Panc1 (cell line): ENCODE data around the gene SMTNL1. TPM values are rescaled to one million over a fixed set of nuclear protein-coding genes. Genes with fewer than 3 reads are reported as not detected.
A peak's percentile ranks its signal among the peaks of the same experiment; 100 is the strongest.

Experiments
- ATAC-seq: fragments of 200-7000 bp; cut with Tn5 transposase; 2 replicates; pipeline ENCODE4 v1.9.1; 2020; ENCODE audit warnings: mild to moderate bottlenecking, moderate library complexity
- BruUV-seq: library from RNA; stranded (reverse); fragments of 400-500 nt; replicated peaks from 2 replicates; lab custom pipeline; 2021; lab: Mats Ljungman, UMichigan
- CTCF ChIA-PET: fragments of 300-600 bp; sonication (Branson Sonifier 250); formaldehyde crosslinking; loops from one replicate; lab custom pipeline; 2022; ENCODE audit warnings: antibody characterized with exemption; lab: Charles Lee
- POLR2A ChIA-PET: fragments of 300-600 bp; sonication (Branson Sonifier 250); formaldehyde crosslinking; loops from one replicate; lab custom pipeline; 2022; ENCODE audit warnings: antibody characterized with exemption; lab: Charles Lee
- DNase-seq: peaks from one replicate; pipeline ENCODE4 v3.0.0-alpha.2; 2010; ENCODE audit warnings: low read depth, low spot score
- H3K27ac ChIP-seq: 2 replicates; pipeline ENCODE4 v1.5.1; 2011; ENCODE audit warnings: mild to moderate bottlenecking, low read length, inconsistent platforms
- H3K27me3 ChIP-seq: fragments of 200-500 bp; sonication (Bioruptor generic); 2 replicates; pipeline ENCODE4 v1.6.0; 2014; ENCODE audit warnings: low read length, inconsistent platforms; ENCODE audit not compliant: control insufficient read depth, insufficient read depth
- H3K36me3 ChIP-seq: fragments of 200-500 bp; sonication (Bioruptor generic); 2 replicates; pipeline ENCODE4 v1.5.1; 2014; ENCODE audit warnings: inconsistent platforms, mild to moderate bottlenecking, low read length, moderate library complexity; ENCODE audit not compliant: control insufficient read depth, insufficient read depth
- H3K4me1 ChIP-seq: 2 replicates; pipeline ENCODE4 v1.5.1; 2011; ENCODE audit warnings: inconsistent platforms, mild to moderate bottlenecking, low read length, moderate library complexity; ENCODE audit not compliant: control insufficient read depth, insufficient read depth
- H3K4me3 ChIP-seq, 2 experiments: 2 replicates each; pipeline ENCODE4 v1.5.1; 2011 to 2012; ENCODE audit warnings: low read depth in 2 of 2, low read length in 2 of 2, mild to moderate bottlenecking in 2 of 2, inconsistent platforms in 1 of 2, moderate library complexity in 1 of 2
- H3K9me3 ChIP-seq: fragments of 200-500 bp; sonication (Bioruptor generic); 2 replicates; pipeline ENCODE4 v1.5.1; 2014; ENCODE audit warnings: low read depth, mild to moderate bottlenecking, inconsistent platforms, low read length, moderate library complexity; ENCODE audit not compliant: control insufficient read depth, insufficient read depth
- POLR2AphosphoS5 ChIP-seq: IDR thresholded peaks from 2 replicates; pipeline ENCODE4 v1.6.1; 2012; ENCODE audit warnings: mild to moderate bottlenecking, low read depth, low read length, moderate library complexity
- REST ChIP-seq, 2 experiments: IDR thresholded peaks; 2 replicates each; pipeline ENCODE4 v1.6.1; 2011 to 2012; ENCODE audit warnings: low read depth in 2 of 2, control low read depth in 1 of 2, low read length in 1 of 2, mild to moderate bottlenecking in 1 of 2, moderate library complexity in 1 of 2; ENCODE audit not compliant: insufficient read depth in 1 of 2
- SIN3A ChIP-seq: IDR thresholded peaks from 2 replicates; pipeline ENCODE4 v1.6.1; 2012; ENCODE audit warnings: low read depth, mild to moderate bottlenecking, low read length, moderate library complexity, borderline replicate concordance; ENCODE audit not compliant: insufficient read depth
- TCF7L2 ChIP-seq: IDR thresholded peaks from 2 replicates; pipeline ENCODE4 v1.6.1; 2011; ENCODE audit warnings: mild to moderate bottlenecking, low read depth, low read length, inconsistent platforms
- in situ Hi-C: cut with HindIII; loops from 2 replicates; pipeline ENCODE4 v1.10.0; 2016; ENCODE audit warnings: low sequenced_read_pairs, low pct_unique_long_range_greater_than_20kb
- intact Hi-C: fragments of 100-400 bp; cut with micrococcal nuclease; formaldehyde crosslinking; loops from one replicate; pipeline ENCODE4 v1.10.0; 2022; ENCODE audit not compliant: unreplicated experiment
- total RNA-seq: library from RNA; stranded (reverse); gene quantifications from one replicate; pipeline ENCODE4 v1.2.1, GENCODE V29; 2021; ENCODE audit not compliant: unreplicated experiment
- TF ChIP-seq, protein P1 (sequence below): fragments of 450-650 bp; IDR thresholded peaks from 2 replicates; pipeline ENCODE4 v1.5.1; 2017; ENCODE audit warnings: mild to moderate bottlenecking

The SMTNL1 gene
- total RNA-seq, 1 experiment from 2014 or later: not detected

DNA sequence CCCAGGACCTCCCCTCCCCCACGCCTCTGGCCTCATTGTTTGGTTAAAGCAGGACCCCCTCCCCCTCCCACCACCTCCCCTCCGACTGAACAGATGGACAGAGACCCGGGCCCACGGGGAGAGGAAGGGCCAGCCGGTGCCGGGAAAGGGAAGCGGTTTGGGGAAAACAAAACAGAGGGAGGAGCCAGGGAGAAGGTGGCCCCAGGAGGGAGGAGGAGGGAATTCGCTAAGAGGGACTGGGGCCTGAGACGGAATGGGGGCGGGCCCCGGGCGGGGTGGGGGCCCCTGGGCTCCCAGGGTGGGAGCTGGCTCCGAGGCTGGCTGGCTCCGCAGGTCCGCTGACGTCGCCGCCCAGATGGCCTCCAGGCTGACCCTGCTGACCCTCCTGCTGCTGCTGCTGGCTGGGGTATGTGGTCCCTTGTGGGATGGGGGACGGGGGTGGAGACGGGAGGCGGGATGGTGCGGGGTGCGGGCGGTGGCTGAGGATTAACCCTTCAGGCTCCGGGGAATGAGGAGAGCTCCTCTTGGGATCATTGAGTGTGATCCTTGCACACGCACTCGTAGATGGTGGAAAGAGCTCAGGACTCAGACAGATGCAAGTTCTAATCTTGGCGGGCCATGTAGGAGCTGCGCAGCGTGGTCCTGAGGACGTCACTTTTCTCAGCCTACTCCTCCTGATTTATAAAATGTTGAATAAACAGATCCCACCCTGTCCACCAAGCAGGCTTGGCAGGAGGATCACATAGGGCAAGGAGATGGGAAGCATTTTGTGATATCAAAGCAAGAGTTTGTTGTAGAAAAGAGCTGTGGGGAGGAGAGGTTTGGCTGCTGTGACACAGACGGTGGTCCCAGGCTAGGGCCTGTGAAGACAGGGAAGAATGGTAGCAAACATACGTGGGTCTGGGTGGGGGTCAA is 60.8 kb downstream of the SMTNL1 start:
- ChIA-PET POLR2A (interaction anchor here (0.7 kb wide), 1 partner anchor 24 kb away, joined by 3 read pairs; no protein-coding TSS in a partner anchor), CTCF (interaction anchor here (0.6 kb wide), 1 partner anchor 778 kb away, joined by 4 read pairs; no protein-coding TSS in a partner anchor)
- no peaks in the 10 kb centered on the region for H3K9me3 ChIP-seq
- H3K27me3 ChIP-seq: no peaks in the 10 kb centered on the region
- no peaks in the 10 kb centered on the region for H3K4me1 ChIP-seq
- no peaks in the 10 kb centered on the region for H3K36me3 ChIP-seq
- no peak for TF ChIP-seq SIN3A
- TF ChIP-seq, protein P1, sequence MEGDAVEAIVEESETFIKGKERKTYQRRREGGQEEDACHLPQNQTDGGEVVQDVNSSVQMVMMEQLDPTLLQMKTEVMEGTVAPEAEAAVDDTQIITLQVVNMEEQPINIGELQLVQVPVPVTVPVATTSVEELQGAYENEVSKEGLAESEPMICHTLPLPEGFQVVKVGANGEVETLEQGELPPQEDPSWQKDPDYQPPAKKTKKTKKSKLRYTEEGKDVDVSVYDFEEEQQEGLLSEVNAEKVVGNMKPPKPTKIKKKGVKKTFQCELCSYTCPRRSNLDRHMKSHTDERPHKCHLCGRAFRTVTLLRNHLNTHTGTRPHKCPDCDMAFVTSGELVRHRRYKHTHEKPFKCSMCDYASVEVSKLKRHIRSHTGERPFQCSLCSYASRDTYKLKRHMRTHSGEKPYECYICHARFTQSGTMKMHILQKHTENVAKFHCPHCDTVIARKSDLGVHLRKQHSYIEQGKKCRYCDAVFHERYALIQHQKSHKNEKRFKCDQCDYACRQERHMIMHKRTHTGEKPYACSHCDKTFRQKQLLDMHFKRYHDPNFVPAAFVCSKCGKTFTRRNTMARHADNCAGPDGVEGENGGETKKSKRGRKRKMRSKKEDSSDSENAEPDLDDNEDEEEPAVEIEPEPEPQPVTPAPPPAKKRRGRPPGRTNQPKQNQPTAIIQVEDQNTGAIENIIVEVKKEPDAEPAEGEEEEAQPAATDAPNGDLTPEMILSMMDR: no peak
- TF ChIP-seq REST (IDR thresholded peaks at IDR 0.05; ENCODE audit: insufficient read depth in 1 of 2, low read depth in 2 of 2, low read length in 1 of 2): no peak
- no peak for TF ChIP-seq POLR2AphosphoS5
- TF ChIP-seq TCF7L2: no peak
- no peak overlapping the region for H3K27ac ChIP-seq
- no TSS peak for BruUV-seq
- peak; percentile 64 for ATAC-seq
- H3K4me3 ChIP-seq: peak overlapping the region; percentile 15 to 16; a peak in 3 of 4 replicates
- in situ Hi-C loops (no loop called here), intact Hi-C loops (no loop called here)
- no peak for DNase-seq

- no TSS peak for BruUV-seq
Observed at GRCh38 chr11:57598831-57599155, 61.4 kb downstream of the SMTNL1 start.

More at GRCh38 chr11:57598831-57599155, 61.4 kb downstream of the SMTNL1 start:
- Histone ChIP-seq H3K4me3 (no peak overlapping the region), H3K36me3 (no peaks in the 10 kb centered on the region), H3K9me3 (no peaks in the 10 kb centered on the region), H3K27me3 (no peaks in the 10 kb centered on the region), H3K27ac (no peak overlapping the region), H3K4me1 (no peaks in the 10 kb centered on the region)
- ChIA-PET CTCF (interaction anchor here (0.6 kb wide), 1 partner anchor 778 kb away, joined by 4 read pairs; no protein-coding TSS in a partner anchor), POLR2A (no interaction called here)
- TF ChIP-seq, protein P1: no peak
- TF ChIP-seq TCF7L2: no peak
- TF ChIP-seq REST (IDR thresholded peaks at IDR 0.05; ENCODE audit: insufficient read depth in 1 of 2, low read depth in 2 of 2, low read length in 1 of 2): no peak
- TF ChIP-seq SIN3A: no peak
- TF ChIP-seq POLR2AphosphoS5: no peak
- in situ Hi-C loops: no loop called here
- no peak for ATAC-seq
- intact Hi-C loops: no loop called here
- no peak for DNase-seq
